Measurements from ENCODE around the gene STYXL2. TPM values are rescaled to one million over a fixed set of nuclear protein-coding genes. Genes with fewer than 3 reads are reported as not detected.

Gene STYXL2
- total and polyA plus RNA-seq, 9 of the 15 experiments (the other 6 are each of a cell fraction or from before 2014, with no cell fraction given) = not detected

DNA sequence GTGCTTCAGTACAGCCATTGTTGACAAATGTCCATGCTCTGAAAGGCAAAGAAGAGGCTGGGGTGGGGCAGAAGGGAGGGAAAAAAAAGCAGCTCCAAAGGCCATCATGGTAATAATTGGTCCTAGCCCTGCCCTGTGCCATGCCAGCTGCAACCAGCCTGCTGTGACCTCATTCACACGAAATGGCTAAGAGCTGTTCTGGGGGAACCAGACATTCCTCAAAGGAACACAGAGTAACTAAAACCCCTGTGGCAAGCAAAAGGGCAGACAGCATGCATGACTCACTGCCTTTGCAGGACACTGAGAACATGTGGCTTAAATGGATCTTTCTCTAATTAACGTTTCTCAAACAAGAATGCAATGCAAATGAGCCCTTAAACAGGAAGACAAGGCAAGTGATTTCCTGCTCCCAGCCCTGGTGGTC, 42.3 kb downstream of the STYXL2 start:
- POLR2A ChIA-PET = no interaction called here
- Histone ChIP-seq H3K4me2 (ENCODE audit: insufficient read depth, low read length) (no peak overlapping the region), H3K9me3 (replicated peaks; ENCODE audit: control insufficient read depth, insufficient read depth, low read depth, low read length) (no peaks in the 10 kb centered on the region), H3K27ac (ENCODE audit: extremely low read depth, low read depth, low read length) (no peak overlapping the region), H2AFZ (ENCODE audit: low read depth, low read length) (no peak overlapping the region), H3K79me2 (ENCODE audit: control insufficient read depth, insufficient read depth, low read length) (no peaks in the 10 kb centered on the region), H3K36me3 (ENCODE audit: control insufficient read depth, insufficient read depth, low read length) (no peaks in the 10 kb centered on the region), H3K9ac (ENCODE audit: insufficient read depth in 1 of 2, low read depth in 2 of 2, low read length in 2 of 2) (no peak overlapping the region), H3K27me3 (ENCODE audit: control insufficient read depth in 2 of 2, insufficient read depth in 2 of 2, low read length in 2 of 2) (peaks cover 22 to 34% of the 10 kb centered on the region in 2 experiments), H3K4me1 (replicated peaks in 1 of 2; ENCODE audit: control insufficient read depth in 2 of 2, insufficient read depth in 2 of 2, low read length in 2 of 2) (no peaks in the 10 kb centered on the region), H3K9me1 (ENCODE audit: control insufficient read depth, insufficient read depth, low read length) (no peaks in the 10 kb centered on the region), H3K4me3 (no peak overlapping the region), H4K20me1 (replicated peaks; ENCODE audit: control insufficient read depth, insufficient read depth, low read length) (no peaks in the 10 kb centered on the region)
- WGBS (ENCODE audit: insufficient coverage, low coverage, missing lambda C conversion rate) = 3% methylated on average over 2 of the region's 2 CpGs
- FAIRE-seq (no peak), ATAC-seq (no peak), DNase-seq (ENCODE audit: extremely low read depth in 1 of 4, low spot score in 3 of 4) (no peak)
- BruUV-seq (replicated peaks) = no TSS peak
- in situ Hi-C loops (cut with MboI) (no loop called here), intact Hi-C loops (cut with micrococcal nuclease) (no loop called here)
- CTCF ChIA-PET (ENCODE audit: low intra/inter-chr PET ratio) = no interaction called here
- TF ChIP-seq, protein P1, sequence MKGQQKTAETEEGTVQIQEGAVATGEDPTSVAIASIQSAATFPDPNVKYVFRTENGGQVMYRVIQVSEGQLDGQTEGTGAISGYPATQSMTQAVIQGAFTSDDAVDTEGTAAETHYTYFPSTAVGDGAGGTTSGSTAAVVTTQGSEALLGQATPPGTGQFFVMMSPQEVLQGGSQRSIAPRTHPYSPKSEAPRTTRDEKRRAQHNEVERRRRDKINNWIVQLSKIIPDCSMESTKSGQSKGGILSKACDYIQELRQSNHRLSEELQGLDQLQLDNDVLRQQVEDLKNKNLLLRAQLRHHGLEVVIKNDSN (CRISPR knock-in tag; IDR thresholded peaks at IDR 0.05) = no peak
- no peak for TF ChIP-seq HMG20A (CRISPR knock-in tag; conservative IDR thresholded peaks at IDR 0.05)
- no peak for TF ChIP-seq HEY1 (CRISPR knock-in tag; IDR thresholded peaks at IDR 0.05; ENCODE audit: borderline replicate concordance)
- no peak for TF ChIP-seq ETV6 (IDR thresholded peaks at IDR 0.05; ENCODE audit: borderline replicate concordance in 1 of 2, low read depth in 2 of 2, low read length in 1 of 2)
- no peak for TF ChIP-seq ETV6 (CRISPR knock-in tag; IDR thresholded peaks at IDR 0.05; ENCODE audit: borderline replicate concordance)
- TF ChIP-seq ZBTB17 (CRISPR knock-in tag; IDR thresholded peaks at IDR 0.05) = no peak
- no peak for TF ChIP-seq ZNF589 (CRISPR knock-in tag; IDR thresholded peaks at IDR 0.05; ENCODE audit: low read depth)
- TF ChIP-seq, protein P2, sequence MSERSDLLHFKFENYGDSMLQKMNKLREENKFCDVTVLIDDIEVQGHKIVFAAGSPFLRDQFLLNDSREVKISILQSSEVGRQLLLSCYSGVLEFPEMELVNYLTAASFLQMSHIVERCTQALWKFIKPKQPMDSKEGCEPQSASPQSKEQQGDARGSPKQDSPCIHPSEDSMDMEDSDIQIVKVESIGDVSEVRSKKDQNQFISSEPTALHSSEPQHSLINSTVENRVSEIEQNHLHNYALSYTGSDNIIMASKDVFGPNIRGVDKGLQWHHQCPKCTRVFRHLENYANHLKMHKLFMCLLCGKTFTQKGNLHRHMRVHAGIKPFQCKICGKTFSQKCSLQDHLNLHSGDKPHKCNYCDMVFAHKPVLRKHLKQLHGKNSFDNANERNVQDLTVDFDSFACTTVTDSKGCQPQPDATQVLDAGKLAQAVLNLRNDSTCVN (CRISPR knock-in tag; IDR thresholded peaks at IDR 0.05) = no peak
- TF ChIP-seq TAF15 (IDR thresholded peaks at IDR 0.05; ENCODE audit: low read depth, low read length) = no peak
- TF ChIP-seq NFIX (CRISPR knock-in tag; IDR thresholded peaks at IDR 0.05; ENCODE audit: low read depth) = no peak
- TF ChIP-seq, protein P3, sequence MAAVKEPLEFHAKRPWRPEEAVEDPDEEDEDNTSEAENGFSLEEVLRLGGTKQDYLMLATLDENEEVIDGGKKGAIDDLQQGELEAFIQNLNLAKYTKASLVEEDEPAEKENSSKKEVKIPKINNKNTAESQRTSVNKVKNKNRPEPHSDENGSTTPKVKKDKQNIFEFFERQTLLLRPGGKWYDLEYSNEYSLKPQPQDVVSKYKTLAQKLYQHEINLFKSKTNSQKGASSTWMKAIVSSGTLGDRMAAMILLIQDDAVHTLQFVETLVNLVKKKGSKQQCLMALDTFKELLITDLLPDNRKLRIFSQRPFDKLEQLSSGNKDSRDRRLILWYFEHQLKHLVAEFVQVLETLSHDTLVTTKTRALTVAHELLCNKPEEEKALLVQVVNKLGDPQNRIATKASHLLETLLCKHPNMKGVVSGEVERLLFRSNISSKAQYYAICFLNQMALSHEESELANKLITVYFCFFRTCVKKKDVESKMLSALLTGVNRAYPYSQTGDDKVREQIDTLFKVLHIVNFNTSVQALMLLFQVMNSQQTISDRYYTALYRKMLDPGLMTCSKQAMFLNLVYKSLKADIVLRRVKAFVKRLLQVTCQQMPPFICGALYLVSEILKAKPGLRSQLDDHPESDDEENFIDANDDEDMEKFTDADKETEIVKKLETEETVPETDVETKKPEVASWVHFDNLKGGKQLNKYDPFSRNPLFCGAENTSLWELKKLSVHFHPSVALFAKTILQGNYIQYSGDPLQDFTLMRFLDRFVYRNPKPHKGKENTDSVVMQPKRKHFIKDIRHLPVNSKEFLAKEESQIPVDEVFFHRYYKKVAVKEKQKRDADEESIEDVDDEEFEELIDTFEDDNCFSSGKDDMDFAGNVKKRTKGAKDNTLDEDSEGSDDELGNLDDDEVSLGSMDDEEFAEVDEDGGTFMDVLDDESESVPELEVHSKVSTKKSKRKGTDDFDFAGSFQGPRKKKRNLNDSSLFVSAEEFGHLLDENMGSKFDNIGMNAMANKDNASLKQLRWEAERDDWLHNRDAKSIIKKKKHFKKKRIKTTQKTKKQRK (IDR thresholded peaks at IDR 0.05; ENCODE audit: borderline replicate concordance, low read depth, low read length) = no peak
- TF ChIP-seq, protein P4, sequence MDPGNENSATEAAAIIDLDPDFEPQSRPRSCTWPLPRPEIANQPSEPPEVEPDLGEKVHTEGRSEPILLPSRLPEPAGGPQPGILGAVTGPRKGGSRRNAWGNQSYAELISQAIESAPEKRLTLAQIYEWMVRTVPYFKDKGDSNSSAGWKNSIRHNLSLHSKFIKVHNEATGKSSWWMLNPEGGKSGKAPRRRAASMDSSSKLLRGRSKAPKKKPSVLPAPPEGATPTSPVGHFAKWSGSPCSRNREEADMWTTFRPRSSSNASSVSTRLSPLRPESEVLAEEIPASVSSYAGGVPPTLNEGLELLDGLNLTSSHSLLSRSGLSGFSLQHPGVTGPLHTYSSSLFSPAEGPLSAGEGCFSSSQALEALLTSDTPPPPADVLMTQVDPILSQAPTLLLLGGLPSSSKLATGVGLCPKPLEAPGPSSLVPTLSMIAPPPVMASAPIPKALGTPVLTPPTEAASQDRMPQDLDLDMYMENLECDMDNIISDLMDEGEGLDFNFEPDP (CRISPR knock-in tag; IDR thresholded peaks at IDR 0.05) = no peak
- TF ChIP-seq DIDO1 (tag; IDR thresholded peaks at IDR 0.05; ENCODE audit: low read depth) = no peak
